ENCODE data around the gene TCIRG1.

Gene TCIRG1

DNA sequence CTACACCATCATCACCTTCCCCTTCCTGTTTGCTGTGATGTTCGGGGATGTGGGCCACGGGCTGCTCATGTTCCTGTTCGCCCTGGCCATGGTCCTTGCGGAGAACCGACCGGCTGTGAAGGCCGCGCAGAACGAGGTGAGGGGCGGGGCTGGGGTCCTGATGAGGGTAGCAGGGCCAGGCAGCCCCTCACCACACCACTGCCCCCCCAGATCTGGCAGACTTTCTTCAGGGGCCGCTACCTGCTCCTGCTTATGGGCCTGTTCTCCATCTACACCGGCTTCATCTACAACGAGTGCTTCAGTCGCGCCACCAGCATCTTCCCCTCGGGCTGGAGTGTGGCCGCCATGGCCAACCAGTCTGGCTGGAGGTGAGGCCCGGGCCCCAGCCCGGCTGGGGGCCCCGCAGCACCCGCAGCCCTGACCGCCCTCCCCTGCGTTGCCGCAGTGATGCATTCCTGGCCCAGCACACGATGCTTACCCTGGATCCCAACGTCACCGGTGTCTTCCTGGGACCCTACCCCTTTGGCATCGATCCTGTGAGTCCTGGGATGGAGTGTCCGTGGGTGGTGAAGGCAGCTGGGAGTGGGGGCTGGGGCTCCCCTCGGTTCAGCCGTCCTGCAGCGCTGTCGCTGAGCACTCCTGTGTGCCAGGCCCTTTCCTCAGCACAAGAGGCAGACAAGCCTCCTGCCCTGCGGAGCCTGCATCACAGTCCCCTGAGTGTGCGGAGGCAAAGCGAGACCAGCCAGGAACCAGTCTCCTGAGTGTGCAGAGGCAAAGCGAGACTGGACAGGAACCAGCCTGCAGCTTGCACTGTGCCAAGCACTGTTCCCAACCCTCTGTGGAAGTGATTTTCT is 8.8 kb downstream of the TCIRG1 start:
- H3K4me3 ChIP-seq (ENCODE audit: low read depth, low read length): no peak overlapping the region
- DNase-seq (ENCODE audit: low read depth): no peak

DNA sequence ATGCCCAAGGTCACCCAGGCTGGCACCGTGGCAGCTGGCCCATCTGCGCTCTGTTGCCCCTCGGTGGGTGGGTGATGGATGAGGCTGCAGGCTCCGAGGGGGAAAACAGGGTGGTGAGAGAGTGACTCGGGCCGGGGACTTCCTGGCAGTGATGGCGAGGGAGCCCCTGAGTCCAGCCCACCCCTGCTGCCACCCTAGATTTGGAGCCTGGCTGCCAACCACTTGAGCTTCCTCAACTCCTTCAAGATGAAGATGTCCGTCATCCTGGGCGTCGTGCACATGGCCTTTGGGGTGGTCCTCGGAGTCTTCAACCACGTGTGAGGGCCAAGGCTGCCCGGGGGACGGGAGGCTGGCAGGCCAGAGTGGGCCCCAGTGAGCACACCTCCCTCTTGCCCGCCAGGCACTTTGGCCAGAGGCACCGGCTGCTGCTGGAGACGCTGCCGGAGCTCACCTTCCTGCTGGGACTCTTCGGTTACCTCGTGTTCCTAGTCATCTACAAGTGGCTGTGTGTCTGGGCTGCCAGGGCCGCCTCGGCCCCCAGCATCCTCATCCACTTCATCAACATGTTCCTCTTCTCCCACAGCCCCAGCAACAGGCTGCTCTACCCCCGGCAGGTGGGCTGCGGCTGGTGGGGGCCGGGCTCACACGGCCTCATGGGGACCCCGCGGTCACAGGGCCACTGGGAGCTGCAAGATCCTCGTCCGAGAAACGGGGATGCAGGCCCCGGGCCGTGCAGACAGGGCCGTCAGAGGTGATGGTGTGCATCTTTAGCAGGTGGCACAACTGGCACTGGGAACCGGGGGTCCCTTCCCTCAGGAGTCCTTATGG is 10.1 kb downstream of the TCIRG1 start:
- no peak for DNase-seq (ENCODE audit: low read depth)
- no peak overlapping the region for H3K4me3 ChIP-seq (ENCODE audit: low read depth, low read length)

DNA sequence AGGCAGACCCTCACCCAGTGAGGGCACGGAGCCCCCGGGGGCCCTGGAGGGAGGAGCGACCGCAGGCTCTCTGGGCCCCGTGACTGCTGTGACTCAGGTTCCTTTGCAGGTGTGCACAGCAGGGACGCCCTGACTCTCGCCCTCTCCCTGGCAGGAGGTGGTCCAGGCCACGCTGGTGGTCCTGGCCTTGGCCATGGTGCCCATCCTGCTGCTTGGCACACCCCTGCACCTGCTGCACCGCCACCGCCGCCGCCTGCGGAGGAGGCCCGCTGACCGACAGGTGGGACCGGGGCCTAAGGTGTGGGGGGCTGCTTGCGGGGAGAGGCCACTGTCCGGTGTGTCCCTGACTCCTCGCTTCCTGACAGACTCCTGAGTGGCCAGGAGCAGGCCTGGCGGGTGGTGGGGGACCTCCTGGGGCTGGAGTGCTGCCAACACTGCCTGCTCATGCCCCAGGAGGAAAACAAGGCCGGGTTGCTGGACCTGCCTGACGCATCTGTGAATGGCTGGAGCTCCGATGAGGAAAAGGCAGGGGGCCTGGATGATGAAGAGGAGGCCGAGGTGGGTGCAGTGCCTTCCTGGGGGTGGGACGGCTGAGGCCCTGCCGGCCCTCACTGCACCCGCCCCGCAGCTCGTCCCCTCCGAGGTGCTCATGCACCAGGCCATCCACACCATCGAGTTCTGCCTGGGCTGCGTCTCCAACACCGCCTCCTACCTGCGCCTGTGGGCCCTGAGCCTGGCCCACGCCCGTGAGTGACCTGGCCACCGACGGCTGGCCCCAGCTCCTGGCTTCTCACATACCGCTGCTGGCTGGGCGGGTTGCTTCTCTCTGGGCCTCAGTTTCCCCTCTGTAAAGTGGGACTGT is 10.9 kb downstream of the TCIRG1 start:
- no peak for DNase-seq (ENCODE audit: low read depth)
- H3K4me3 ChIP-seq (ENCODE audit: low read depth, low read length): no peak overlapping the region

DNA sequence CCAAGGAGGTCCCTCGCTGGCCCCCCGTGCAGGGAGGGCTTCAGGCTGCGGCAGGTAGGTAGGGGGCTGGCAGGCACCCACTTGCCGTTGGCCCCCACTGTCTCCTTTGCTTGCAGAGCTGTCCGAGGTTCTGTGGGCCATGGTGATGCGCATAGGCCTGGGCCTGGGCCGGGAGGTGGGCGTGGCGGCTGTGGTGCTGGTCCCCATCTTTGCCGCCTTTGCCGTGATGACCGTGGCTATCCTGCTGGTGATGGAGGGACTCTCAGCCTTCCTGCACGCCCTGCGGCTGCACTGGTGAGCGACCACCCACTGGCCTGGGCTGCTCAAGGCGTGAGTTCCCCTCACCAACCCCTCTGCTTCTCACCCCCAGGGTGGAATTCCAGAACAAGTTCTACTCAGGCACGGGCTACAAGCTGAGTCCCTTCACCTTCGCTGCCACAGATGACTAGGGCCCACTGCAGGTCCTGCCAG is 11.6 kb downstream of the TCIRG1 start:
- no peak overlapping the region for H3K4me3 ChIP-seq (ENCODE audit: low read depth, low read length)
- no peak for DNase-seq (ENCODE audit: low read depth)

DNA sequence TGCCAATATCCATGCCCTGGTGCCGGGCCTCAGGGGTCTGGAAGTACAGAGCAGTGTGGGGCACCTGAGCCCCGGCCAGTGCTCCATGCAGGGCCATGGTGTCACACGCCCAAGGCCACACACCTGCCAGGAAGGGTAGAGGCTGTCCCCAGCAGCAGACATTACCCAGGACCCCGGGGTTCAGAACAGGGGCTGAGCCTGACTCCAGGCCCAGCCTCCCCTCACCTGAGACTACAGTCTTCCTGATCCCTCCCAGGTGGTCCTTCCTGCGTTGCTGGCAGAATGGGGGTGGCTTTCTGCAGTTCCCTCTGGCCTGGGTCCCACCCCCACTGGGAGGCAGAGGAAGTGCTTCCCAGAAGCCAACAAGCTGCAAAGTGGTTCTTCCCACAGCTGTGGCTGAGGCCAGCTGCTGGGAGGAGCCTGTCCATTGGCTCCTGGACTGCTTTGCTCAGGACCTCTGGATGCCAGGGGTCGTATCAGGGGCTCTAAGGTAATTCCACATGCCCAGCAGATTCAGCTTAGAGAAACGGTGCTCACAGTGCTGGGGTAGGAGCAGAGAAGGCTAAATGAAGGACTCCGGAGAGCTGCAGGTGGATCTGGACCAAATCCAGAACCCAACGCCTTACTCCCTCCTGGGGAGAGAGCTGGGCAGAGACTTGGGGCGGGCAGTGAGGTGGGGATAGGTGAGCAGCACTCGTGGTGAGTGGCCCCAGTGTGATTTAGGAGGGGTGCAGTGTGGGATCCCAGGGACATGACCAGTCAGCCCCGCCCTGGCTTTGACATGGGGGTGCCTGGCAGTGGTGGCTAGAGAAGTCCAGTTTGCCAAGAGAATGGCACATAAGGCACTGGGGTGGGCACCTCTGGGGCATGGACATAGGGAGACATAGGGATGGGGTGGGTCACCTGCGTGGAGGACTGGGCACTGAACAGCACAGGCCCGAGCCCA is 12.6 kb downstream of the TCIRG1 start:
- H3K4me3 ChIP-seq (ENCODE audit: low read depth, low read length): no peak overlapping the region
- DNase-seq (ENCODE audit: low read depth): no peak

DNA sequence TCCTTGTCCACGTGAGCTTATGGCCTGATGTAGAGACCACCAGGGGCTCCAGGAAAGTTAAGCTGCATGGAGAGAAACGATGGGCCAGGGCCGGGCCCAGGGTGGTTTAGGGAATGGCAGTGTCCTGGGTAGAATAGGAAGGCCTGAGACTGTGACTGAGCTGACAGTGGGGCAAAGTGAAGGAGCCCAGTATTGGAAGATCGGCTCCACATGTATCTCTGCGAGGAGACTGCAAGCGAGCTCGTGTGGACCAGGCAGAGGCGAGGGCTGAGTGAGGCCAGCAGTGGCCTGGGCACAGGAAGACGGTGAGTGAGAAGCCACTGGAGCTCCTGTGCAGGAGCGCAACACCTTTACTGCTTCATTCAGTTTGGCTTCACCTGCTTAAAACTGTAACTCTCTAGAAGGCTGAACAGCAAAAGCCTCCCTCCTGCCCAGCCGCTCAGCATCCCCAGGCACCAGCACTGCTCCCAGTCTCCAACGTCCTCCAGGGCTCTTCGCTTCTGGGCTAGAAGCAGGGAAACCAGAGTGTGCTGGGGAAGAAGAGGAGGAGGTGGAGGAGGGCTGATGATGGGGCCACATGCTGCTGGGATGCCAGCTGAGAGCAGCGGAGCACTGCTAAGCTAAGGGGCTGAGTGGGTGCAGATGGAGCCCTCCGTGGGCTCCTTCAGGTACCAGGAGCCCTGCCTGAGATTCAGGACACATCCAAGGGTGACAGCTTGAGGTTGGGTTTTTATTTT is 13.5 kb downstream of the TCIRG1 start:
- no peak for DNase-seq (ENCODE audit: low read depth)
- H3K4me3 ChIP-seq (ENCODE audit: low read depth, low read length): no peak overlapping the region

DNA sequence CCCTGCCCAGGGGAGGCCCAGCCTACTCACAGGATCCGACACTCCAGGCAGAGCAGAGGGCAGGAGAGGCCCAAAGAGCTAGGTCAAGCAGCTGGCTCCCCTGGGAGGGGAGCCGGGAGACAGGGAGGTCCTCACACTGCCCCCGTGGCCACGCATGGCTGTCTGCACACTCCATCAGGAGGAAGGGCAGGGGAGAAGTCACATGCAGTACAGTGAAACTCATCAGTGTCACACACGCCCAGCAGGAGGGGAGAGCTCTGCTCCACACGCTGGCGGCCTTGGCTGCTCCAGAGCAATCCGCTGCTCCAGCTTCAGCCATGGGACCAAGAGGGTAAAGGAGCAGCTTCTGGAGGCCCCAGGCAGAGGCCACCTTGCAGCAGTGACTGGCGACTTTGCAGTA is 14.3 kb downstream of the TCIRG1 start:
- DNase-seq (ENCODE audit: low read depth): no peak
- no peak overlapping the region for H3K4me3 ChIP-seq (ENCODE audit: low read depth, low read length)

DNA sequence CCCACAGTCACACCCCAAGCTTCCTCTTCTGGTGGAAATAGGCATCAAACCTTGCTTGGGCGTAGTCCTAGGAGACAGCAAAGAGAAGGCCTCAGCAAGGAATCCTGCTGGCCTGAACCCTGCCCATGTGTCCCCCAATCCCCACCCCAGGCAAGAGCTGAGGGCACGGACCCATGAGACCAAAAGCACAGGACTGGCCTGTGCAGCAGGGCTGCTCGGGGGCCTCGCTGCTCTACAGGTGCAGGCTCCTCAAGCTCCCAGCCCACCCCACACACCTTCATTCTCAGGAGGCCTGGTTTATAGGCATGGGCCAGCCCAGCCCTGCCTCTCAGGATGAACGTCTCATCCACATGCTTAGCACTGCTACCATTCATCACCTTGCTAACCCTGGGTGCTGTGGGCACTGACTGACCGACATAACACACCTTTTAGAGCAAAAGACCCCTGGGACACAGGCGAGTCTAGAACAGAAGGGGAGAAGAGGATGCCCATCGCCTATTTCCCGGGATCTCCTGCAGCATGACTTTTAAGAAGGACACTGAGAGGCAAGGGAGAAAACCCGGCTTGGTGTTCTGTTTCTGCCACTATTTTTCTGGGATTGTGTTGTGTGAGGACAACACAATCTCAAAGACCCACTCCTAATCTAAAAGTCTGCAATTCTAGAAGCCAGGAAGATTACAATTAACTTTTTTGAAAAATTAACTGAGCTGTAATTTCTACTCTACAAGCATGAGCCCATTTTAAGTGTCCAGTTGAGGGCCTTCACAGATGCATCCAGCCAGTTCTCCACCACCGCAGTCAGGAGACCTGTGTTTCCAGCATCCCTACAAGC is 15.4 kb downstream of the TCIRG1 start:
- no peak overlapping the region for H3K4me3 ChIP-seq (ENCODE audit: low read depth, low read length)
- no peak for DNase-seq (ENCODE audit: low read depth)

DNA sequence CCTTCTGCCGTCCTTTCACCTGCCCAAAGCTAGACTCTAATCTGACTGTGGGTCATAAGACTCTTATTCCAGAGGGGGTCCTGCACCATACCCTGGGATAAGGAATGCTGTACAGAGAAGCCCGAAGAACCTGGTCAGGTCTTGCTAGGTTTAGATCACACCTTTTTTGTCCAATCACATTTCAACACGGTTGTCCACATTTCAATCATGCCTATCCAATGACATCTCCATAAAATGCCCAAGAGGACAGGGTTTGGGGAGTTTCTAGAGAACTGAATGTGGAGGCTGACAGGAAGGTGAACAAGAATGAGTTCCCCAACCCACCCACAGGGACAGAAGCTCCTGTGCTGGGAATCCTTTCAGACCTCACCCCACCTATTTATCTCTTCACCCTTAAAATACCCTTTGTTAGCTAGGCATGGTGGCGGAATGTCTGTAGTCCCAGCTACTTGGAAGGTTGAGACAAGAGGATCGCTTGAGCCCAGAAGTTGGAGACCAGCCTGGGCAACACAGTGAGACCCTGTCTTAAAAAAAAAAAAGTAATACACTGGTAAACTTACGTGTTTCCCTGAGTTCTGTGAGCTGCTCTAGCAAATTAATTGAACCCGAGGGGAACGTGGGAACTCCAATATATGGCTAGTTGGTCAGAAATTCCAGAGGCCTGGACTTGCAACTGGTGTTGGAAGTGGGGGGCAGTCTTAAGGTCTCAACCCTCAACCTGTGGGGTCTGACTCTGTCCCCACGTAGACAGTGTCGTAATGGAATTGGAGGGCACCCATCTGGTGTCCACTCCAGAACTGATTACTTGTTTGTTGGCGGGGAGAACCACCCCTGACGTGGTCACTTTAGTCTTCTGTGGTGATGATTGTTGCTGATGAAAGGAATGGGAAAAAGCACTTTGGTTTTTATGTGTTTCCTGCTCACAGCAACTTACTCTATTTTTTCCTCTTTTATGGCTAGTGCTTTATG is 17.8 kb downstream of the TCIRG1 start:
- no peak overlapping the region for H3K4me3 ChIP-seq (ENCODE audit: low read depth, low read length)
- no peak for DNase-seq (ENCODE audit: low read depth)

DNA sequence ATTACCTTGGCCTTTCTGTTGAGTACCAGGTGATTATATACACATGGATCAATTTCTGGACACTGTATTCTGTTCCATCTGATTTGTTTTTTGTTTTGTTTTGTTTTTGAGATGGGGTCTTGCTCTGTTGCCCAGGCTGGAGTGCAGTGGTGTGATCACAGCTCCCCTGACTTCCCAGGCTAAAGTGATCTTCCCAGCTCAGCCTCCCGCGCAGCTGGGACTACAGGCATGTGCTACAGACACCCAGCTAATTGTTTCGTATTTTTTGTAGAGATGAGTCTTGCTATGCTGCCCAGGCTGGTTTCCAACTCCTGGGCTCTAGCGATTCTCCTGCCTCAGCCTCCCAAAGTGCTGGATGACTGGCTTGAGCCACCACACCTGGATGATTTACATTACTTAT is 19.0 kb downstream of the TCIRG1 start:
- H3K4me3 ChIP-seq (ENCODE audit: low read depth, low read length): no peak overlapping the region
- no peak for DNase-seq (ENCODE audit: low read depth)

DNA sequence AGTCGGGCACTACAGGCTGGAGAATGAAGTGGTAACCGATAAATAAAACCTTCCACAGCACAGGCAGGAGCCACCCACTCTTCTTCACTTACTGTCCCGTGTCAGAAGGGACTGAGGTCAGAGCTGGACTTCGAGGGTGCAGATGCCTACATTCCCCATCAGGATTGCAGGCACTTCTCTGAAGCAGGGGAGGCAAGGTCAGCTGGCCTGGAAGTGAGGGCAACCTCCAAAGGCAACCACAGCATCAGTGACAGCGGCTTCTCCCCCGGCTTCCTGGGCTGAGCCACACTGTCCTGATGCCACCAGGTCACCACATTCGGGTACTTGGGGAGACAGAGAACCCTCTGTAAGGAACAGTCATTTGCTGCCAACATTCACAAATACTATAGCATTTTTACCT is 22.7 kb downstream of the TCIRG1 start:
- no peak for DNase-seq (ENCODE audit: low read depth)
- no peak overlapping the region for H3K4me3 ChIP-seq (ENCODE audit: low read depth, low read length)

DNA sequence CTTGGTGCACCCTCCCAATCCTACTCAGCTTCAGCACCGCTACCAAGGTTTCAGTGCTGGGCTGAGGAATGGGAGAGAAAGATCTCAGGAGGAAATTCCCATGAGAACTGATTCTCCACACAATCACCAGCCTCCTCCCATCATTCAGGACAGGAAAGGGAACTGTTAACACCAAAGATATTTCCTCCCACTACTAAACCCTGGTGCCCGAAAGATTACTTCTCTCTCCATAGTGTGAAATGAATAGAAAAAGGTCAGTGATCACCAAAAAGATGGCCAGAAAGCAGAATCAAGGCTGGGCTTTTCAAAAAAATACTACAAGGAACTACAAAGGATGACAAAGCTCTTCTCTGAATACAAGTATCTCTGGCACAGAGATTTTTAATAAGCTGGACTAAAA is 26.1 kb downstream of the TCIRG1 start:
- no peak for DNase-seq (ENCODE audit: low read depth)
- no peak overlapping the region for H3K4me3 ChIP-seq (ENCODE audit: low read depth, low read length)

DNA sequence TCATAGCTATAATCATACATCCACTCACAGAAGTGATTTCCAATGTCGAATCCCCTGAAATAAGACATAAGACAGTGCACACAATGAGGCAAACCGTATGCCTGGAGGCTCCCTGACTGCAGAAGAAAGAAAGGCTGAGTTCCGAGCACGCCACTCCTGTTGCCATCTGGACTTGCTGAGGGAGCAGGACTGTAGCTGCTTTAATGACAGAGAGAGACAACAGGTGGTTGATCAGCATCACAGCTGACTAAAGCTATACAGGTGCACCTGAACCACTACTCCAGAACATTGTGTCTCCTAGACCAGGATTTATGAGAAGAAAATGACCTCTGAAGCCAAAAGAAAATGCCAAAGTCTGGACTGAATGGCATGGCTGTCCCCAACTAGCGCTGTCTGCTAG is 27.0 kb downstream of the TCIRG1 start:
- DNase-seq (ENCODE audit: low read depth): no peak
- no peak overlapping the region for H3K4me3 ChIP-seq (ENCODE audit: low read depth, low read length)

DNA sequence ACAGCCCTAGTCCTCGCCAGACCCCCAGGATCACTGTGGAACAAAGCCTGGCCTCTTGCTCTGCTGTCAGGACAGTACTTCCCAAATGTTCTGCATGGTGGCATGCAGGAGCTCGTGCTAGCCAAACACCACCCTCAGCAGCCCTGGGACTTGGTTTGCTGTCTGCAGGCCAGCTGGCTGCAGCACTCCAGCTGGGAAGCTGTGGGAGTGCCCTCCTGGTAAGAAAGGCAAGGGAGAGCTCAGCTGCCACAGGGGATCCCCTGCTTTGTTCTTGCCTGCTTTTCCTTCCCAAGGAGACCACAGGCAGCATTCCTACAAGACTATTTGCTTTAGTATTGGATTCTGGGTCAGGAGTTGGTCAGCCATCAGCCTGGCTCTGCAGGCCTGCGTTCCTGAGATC is 27.9 kb downstream of the TCIRG1 start:
- H3K4me3 ChIP-seq (ENCODE audit: low read depth, low read length): no peak overlapping the region
- DNase-seq (ENCODE audit: low read depth): no peak

DNA sequence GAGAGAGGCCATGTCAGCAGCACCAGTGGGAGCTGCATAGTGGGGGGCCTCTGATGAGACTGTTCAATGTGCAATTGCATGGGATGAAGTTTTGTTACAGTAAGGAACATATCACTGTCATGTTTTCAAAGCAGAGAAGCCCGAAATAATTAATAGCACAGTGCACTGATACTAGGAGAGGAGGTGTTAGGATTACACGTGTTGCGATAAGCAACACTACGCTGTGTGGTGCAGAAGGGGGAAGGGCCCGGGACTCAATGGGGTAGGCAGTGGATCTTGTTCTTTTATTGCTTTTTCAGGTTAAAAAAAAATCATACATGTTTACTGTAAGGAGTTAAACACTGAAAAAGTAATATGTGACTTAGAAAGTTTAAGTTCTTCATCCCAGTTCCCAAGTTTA is 29.2 kb downstream of the TCIRG1 start:
- DNase-seq (ENCODE audit: low read depth): no peak

More for the DNA sequence above, 29.2 kb downstream of the TCIRG1 start:
- no peak overlapping the region for H3K4me3 ChIP-seq (ENCODE audit: low read depth, low read length)

Measured in skeletal muscle cell (primary cell).